BLaER1 (cell line): ENCODE results near the gene HOXA7.

ENCODE experiments used
- H3K27ac ChIP-seq: shearing (Covaris generic); formaldehyde crosslinking; 2 replicates; pipeline ENCODE4 v1.8.1; 2022
- H3K27me3 ChIP-seq: shearing (Covaris generic); formaldehyde crosslinking; 2 replicates; pipeline ENCODE4 v1.8.1; 2022
- H3K36me3 ChIP-seq: shearing (Covaris generic); formaldehyde crosslinking; 2 replicates; pipeline ENCODE4 v1.8.1; 2022
- H3K4me1 ChIP-seq: shearing (Covaris generic); formaldehyde crosslinking; 2 replicates; pipeline ENCODE4 v1.8.1; 2022
- H3K4me2 ChIP-seq: shearing (Covaris generic); formaldehyde crosslinking; 2 replicates; pipeline ENCODE4 v1.8.1; 2022
- H3K4me3 ChIP-seq: shearing (Covaris generic); formaldehyde crosslinking; 2 replicates; pipeline ENCODE4 v1.8.1; 2022
- H3K9ac ChIP-seq: shearing (Covaris generic); formaldehyde crosslinking; 2 replicates; pipeline ENCODE4 v1.8.1; 2022
- H3K9me3 ChIP-seq: shearing (Covaris generic); formaldehyde crosslinking; 2 replicates; pipeline ENCODE4 v1.8.1; 2022
- H4K20me1 ChIP-seq: shearing (Covaris generic); formaldehyde crosslinking; 2 replicates; pipeline ENCODE4 v1.8.1; 2022
- Cebpa-rat ChIP-seq: shearing (Covaris generic); IDR thresholded peaks from 2 replicates; pipeline ENCODE4 v1.8.1; 2022

The HOXA7 gene

GRCh38 chr7:27118580-27118979 lies 37.9 kb downstream of the HOXA7 start:
- Histone ChIP-seq H4K20me1 (no peaks in the 10 kb centered on the region), H3K9me3 (peaks cover 2% of the 10 kb centered on the region), H3K4me1 (no peaks in the 10 kb centered on the region), H3K36me3 (no peaks in the 10 kb centered on the region), H3K9ac (no peak overlapping the region), H3K27me3 (no peaks in the 10 kb centered on the region), H3K27ac (no peak overlapping the region), H3K4me3 (no peak overlapping the region), H3K4me2 (no peak overlapping the region)
- TF ChIP-seq Cebpa-rat: no peak

DNA sequence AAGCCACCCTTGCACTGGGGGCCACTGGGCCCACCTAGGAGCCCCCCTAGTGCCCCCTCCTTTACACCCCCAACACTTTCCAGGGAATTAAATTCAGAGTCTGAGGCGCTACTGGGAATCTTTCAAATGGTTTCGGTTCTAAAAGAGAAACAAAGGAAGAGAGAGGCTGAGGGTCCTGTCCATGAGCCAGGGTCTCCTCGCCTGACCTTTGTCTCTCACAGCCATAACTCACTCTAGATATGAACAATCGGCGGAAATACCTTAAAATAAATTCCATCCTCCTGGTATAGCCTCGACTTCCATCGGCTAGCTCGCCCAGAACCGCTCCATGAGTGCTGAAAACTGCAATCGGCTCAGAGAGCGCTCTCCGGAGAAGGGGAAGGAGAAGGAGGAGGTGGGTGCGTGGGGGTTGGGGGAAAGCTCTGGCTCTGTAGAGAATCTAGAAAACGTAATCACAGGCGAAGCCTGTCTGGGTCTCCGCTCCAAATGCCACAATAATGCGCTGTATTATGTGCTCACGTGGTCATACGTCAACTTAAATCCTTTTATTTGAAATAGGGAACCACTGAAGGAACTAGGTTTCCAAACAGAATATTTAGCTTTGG lies 38.5 kb downstream of the HOXA7 start:
- Histone ChIP-seq H3K9ac (no peak overlapping the region), H3K4me1 (no peaks in the 10 kb centered on the region), H3K27me3 (no peaks in the 10 kb centered on the region)

GRCh38 chr7:27116962-27117886 lies 39.3 kb downstream of the HOXA7 start:
- H4K20me1 ChIP-seq: no peaks in the 10 kb centered on the region
- no peak overlapping the region for H3K4me3 ChIP-seq
- H3K27me3 ChIP-seq: no peaks in the 10 kb centered on the region
- no peaks in the 10 kb centered on the region for H3K4me1 ChIP-seq
- H3K4me2 ChIP-seq: no peak overlapping the region
- H3K27ac ChIP-seq: no peak overlapping the region
- no peaks in the 10 kb centered on the region for H3K36me3 ChIP-seq
- peaks cover 7% of the 10 kb centered on the region for H3K9me3 ChIP-seq
- no peak for TF ChIP-seq Cebpa-rat
- H3K9ac ChIP-seq: no peak overlapping the region

More for the DNA sequence above, 38.5 kb downstream of the HOXA7 start:
- TF ChIP-seq Cebpa-rat: no peak
- Histone ChIP-seq H3K4me2 (no peak overlapping the region), H3K36me3 (no peaks in the 10 kb centered on the region), H4K20me1 (no peaks in the 10 kb centered on the region), H3K4me3 (no peak overlapping the region), H3K27ac (no peak overlapping the region), H3K9me3 (peaks cover 6% of the 10 kb centered on the region)

GRCh38 chr7:27116031-27116961 lies 40.2 kb downstream of the HOXA7 start:
- no peaks in the 10 kb centered on the region for H3K36me3 ChIP-seq
- no peaks in the 10 kb centered on the region for H3K27me3 ChIP-seq
- H3K4me3 ChIP-seq: no peak overlapping the region
- H3K4me1 ChIP-seq: no peaks in the 10 kb centered on the region
- H3K4me2 ChIP-seq: no peak overlapping the region
- no peak overlapping the region for H3K9ac ChIP-seq
- peaks cover 7% of the 10 kb centered on the region for H3K9me3 ChIP-seq
- H4K20me1 ChIP-seq: no peaks in the 10 kb centered on the region
- H3K27ac ChIP-seq: no peak overlapping the region
- no peak for TF ChIP-seq Cebpa-rat

DNA sequence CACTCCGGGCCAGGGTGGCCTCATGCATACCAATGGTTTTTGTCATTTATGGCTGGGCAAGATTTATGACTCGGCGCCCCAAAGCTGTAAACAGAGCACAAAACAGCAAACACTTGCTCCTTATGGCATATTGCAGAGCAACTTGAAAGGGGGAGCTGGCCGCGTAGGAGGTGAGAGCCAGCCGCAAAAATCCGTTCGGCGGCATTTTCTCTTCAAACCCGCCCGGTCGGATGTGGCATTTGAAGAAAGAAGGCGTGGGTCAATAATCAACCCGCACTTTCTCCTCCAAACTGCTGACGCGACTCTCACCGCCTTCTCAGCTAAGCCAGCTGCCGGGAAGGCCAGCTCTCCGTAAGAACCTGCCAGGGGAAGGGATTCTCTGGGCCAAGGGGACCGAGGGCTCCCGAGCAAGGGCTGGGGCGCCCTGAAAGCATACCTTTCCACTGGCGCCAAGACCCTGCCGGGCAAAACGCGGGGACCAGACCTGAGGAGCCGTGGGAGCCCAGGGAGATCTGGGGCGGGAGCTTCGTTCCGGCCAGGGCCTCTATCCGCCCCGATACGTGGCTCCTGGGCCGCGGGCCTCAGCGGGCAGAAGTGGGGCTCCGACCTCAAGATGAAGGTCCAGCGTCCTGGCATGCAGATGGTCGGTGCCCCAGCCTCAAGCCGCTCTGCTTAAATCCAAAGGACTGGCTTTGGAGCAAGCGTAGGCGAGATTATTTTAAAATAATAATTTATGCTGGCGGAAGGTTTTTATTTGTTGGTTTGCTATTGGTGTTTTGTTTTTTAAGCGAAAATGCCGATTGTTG lies 41.1 kb downstream of the HOXA7 start:
- TF ChIP-seq Cebpa-rat: no peak
- Histone ChIP-seq H3K36me3 (no peaks in the 10 kb centered on the region), H3K4me1 (no peaks in the 10 kb centered on the region), H3K9ac (no peak overlapping the region), H3K27me3 (no peaks in the 10 kb centered on the region), H4K20me1 (no peaks in the 10 kb centered on the region), H3K9me3 (peaks cover 13% of the 10 kb centered on the region), H3K4me2 (no peak overlapping the region), H3K4me3 (no peak overlapping the region), H3K27ac (no peak overlapping the region)

DNA sequence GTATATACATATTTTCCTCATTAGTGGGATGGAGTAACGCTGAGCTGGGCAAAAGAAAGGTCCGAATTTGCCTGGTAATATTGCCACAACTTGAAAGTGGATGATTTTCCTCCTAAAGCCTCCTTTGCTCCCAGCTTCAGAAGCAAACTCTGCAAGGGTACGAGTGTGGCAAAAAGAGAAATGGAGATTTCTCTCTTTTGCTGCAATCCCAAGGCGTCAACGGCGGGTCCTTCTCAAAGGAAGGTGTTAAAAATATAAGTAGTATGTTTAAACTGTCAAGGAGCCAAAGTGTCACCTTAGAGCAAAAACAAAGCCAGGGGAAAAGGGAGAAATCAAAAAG lies 41.6 kb downstream of the HOXA7 start:
- Histone ChIP-seq H3K4me3 (no peak overlapping the region), H3K27me3 (no peaks in the 10 kb centered on the region), H3K4me2 (no peak overlapping the region)

GRCh38 chr7:27113991-27114769 lies 42.3 kb downstream of the HOXA7 start:
- H3K9ac ChIP-seq: no peak overlapping the region
- no peaks in the 10 kb centered on the region for H3K27me3 ChIP-seq
- no peak for TF ChIP-seq Cebpa-rat
- H3K4me3 ChIP-seq: no peak overlapping the region
- H3K4me1 ChIP-seq: no peaks in the 10 kb centered on the region
- no peaks in the 10 kb centered on the region for H3K36me3 ChIP-seq
- H3K9me3 ChIP-seq: peaks cover 19% of the 10 kb centered on the region
- no peaks in the 10 kb centered on the region for H4K20me1 ChIP-seq
- H3K27ac ChIP-seq: no peak overlapping the region
- H3K4me2 ChIP-seq: no peak overlapping the region

More for the DNA sequence above, 41.6 kb downstream of the HOXA7 start:
- no peak for TF ChIP-seq Cebpa-rat
- peaks cover 16% of the 10 kb centered on the region for H3K9me3 ChIP-seq
- H3K4me1 ChIP-seq: no peaks in the 10 kb centered on the region
- H4K20me1 ChIP-seq: no peaks in the 10 kb centered on the region
- no peaks in the 10 kb centered on the region for H3K36me3 ChIP-seq
- H3K27ac ChIP-seq: no peak overlapping the region
- no peak overlapping the region for H3K9ac ChIP-seq

DNA sequence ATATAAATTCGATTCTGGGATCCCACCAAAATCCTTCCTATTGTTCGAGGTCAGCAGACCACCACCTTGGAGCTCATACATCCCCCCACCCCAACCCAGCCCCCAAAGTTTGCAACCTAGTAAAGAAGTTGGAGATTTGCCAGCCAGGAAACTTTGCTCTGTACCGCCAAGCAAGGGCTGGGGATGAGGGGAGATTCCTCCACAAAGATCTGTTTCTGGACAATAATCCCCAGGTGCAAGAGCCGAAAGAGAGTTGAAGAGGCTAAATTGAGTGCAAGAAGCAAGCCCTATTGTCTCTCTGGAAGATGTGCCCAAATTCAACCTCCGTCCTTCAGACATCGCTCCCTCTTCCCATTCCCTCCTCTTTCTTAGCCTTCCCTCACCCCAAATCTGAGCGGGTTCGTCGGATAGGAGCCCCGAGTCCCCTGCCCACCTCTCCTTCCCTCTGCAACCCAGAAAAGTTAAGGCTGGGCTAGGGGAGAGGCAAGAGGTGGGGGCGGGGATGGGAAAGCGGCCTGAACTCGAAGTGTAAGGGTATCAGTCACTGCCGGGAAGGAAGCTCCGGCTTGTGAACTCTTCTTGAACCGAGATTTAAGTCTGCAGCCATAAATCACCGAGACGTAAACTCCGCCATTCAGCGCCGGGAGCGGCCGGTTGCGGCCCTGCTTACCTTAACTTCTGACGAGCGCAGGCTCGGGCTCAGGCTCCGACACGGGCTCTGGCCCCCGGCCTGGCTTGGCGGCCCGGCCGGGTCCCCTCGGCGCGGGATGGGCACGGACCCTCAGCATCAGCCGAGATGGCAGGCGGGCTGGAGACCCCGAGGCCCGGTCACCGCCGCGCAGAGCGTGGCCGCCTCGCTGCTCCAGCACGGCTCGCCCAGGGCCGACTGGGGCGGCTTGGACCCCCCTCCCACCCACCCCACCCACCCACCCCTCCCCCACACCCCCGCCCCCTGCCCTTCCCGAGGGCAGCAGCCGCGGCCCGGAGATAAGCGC lies 43.2 kb downstream of the HOXA7 start:
- H3K4me2 ChIP-seq: no peak overlapping the region
- H3K4me3 ChIP-seq: no peak overlapping the region
- H3K36me3 ChIP-seq: no peaks in the 10 kb centered on the region
- H3K4me1 ChIP-seq: no peaks in the 10 kb centered on the region
- H3K9ac ChIP-seq: no peak overlapping the region
- no peaks in the 10 kb centered on the region for H4K20me1 ChIP-seq
- no peak overlapping the region for H3K27ac ChIP-seq
- H3K9me3 ChIP-seq: peaks cover 28% of the 10 kb centered on the region
- no peak for TF ChIP-seq Cebpa-rat
- no peaks in the 10 kb centered on the region for H3K27me3 ChIP-seq
